NB4 (cell line): Measurements from ENCODE around the gene BLID.

Experiments used
- CTCF ChIP-seq: IDR thresholded peaks from one replicate; pipeline ENCODE4 v1.5.1; 2012; ENCODE audit warnings: low read depth, low read length
- POLR2A ChIP-seq: IDR thresholded peaks from 2 replicates; pipeline ENCODE4 v1.6.1; 2011; ENCODE audit warnings: mild to moderate bottlenecking; ENCODE audit not compliant: insufficient read length; ENCODE audit errors: extremely low read depth

DNA sequence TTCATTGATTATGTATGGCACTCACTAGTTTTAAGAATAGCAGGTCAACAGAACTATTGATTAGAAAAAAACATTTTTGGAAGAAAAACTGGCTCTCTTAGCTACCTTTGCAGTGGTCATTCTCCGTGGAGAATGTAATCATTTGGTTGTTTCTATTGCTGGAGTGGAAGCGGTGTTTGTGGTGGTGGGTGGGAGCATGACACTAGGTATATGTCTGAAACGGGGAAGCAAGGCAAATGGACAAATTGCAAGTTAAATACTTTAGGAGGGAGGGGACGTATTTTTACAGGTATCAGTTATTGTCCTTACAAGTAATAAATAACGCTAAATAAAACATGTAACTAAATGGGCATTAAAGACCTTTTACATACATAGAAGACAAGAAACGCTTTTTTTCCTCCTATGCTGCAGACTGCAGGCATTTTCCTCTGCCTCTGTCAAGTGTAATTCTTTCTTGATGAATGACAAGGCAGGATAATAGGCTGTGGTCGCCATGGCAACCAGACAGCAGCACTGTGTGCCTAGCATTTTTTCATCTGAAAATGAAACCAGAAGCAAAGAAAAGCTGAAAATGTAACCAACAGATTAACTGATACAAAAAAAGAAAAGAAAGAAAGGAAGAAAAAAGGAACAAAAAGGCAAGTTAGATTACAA, 46.2 kb downstream of the BLID start:
- TF ChIP-seq CTCF (no peak), POLR2A (no peak)
